Fibroblast of lung (primary cell): ENCODE data around the gene CPA5. TPM values are rescaled to one million over a fixed set of nuclear protein-coding genes. Genes with fewer than 3 reads are reported as not detected.

Source experiments
- DNase-seq, 2 donors: peaks; one replicate each; pipeline versions ENCODE4 v3.0.0 to v3.0.0-alpha.2; 2010; ENCODE audit warnings: low read depth in 2 of 2
- H2AFZ ChIP-seq: 2 replicates; pipeline ENCODE4 v1.5.1; 2012; ENCODE audit warnings: low read length, control low read depth, inconsistent platforms
- H3K27ac ChIP-seq: 2 replicates; pipeline ENCODE4 v1.5.1; 2011; ENCODE audit warnings: low read length, control low read depth; ENCODE audit not compliant: insufficient read depth
- H3K27me3 ChIP-seq: 2 replicates; pipeline ENCODE4 v1.5.1; 2011; ENCODE audit warnings: mild to moderate bottlenecking, low read length; ENCODE audit not compliant: control insufficient read depth, insufficient read depth
- H3K36me3 ChIP-seq: 2 replicates; pipeline ENCODE4 v1.5.1; 2011; ENCODE audit warnings: low read length; ENCODE audit not compliant: control insufficient read depth, insufficient read depth
- H3K4me1 ChIP-seq: 2 replicates; pipeline ENCODE4 v1.5.1; 2011; ENCODE audit warnings: low read length; ENCODE audit not compliant: control insufficient read depth, insufficient read depth; ENCODE audit errors: extremely low read depth
- H3K4me2 ChIP-seq: 2 replicates; pipeline ENCODE4 v1.5.1; 2011; ENCODE audit warnings: low read length, control low read depth; ENCODE audit not compliant: insufficient read depth; ENCODE audit errors: extremely low read depth
- H3K4me3 ChIP-seq, 4 experiments: fragments of 200-600 bp in 1 of 4; sonication (generic) in 1 of 4; replicated peaks in 1 of 4; 2 replicates each; pipeline ENCODE4 v1.5.1; 2011 to 2016; ENCODE audit warnings: low read length in 4 of 4, low read depth in 3 of 4, mild to moderate bottlenecking in 3 of 4, control low read depth in 2 of 4, inconsistent platforms in 1 of 4, mixed read lengths in 1 of 4; ENCODE audit not compliant: insufficient read depth in 1 of 4; ENCODE audit errors: control extremely low read depth in 1 of 4
- H3K79me2 ChIP-seq: 2 replicates; pipeline ENCODE4 v1.5.1; 2012; ENCODE audit warnings: mild to moderate bottlenecking, low read length, inconsistent platforms; ENCODE audit not compliant: control insufficient read depth, insufficient read depth
- H3K9ac ChIP-seq: 2 replicates; pipeline ENCODE4 v1.5.1; 2011; ENCODE audit warnings: mild to moderate bottlenecking, low read length, control low read depth; ENCODE audit not compliant: insufficient read depth
- H3K9me3 ChIP-seq: 2 replicates; pipeline ENCODE4 v1.5.1; 2012; ENCODE audit warnings: low read depth, low read length; ENCODE audit not compliant: control insufficient read depth, insufficient read depth
- H4K20me1 ChIP-seq: 2 replicates; pipeline ENCODE4 v1.5.1; 2011; ENCODE audit warnings: low read length; ENCODE audit not compliant: control insufficient read depth, insufficient read depth; ENCODE audit errors: extremely low read depth
- CTCF ChIP-seq, 2 donors: IDR thresholded peaks in 1 of 2; conservative IDR thresholded peaks in 1 of 2; 1 replicate in 1 of 2; 2 replicates in 1 of 2; pipeline ENCODE4 v1.5.1; 2011 to 2012; ENCODE audit warnings: low read length in 2 of 2, control low read depth in 1 of 2, inconsistent platforms in 1 of 2, low read depth in 1 of 2, mild to moderate bottlenecking in 1 of 2
- EZH2 ChIP-seq: IDR thresholded peaks from 2 replicates; pipeline ENCODE4 v1.5.1; 2012; ENCODE audit warnings: low read length, control low read depth, mild to moderate bottlenecking; ENCODE audit errors: missing control alignments
- polyA plus RNA-seq, 2 donors: library from polyadenylated mRNA; depleted of rRNA in 1 of 2; stranded (reverse) in 1 of 2; unstranded in 1 of 2; fragments of >200 nt; gene quantifications; 2 replicates each; pipeline ENCODE4 v1.2.1, GENCODE V29; 2011 to 2012; ENCODE audit warnings: missing spikeins in 1 of 2
- total RNA-seq: library from RNA; depleted of rRNA; stranded (reverse); fragments of >200 nt; gene quantifications from 2 replicates; pipeline ENCODE4 v1.2.1, GENCODE V29; 2014

CPA5 gene
- total and polyA plus RNA-seq, 2 donors (not counting 1 experiment from before 2014, with no cell fraction given) = not detected

GRCh38 chr7:130338233-130338632 lies 6.4 kb upstream of the CPA5 start:
- Histone ChIP-seq H3K36me3 (no peaks in the 10 kb centered on the region), H3K27ac (no peak overlapping the region), H4K20me1 (no peaks in the 10 kb centered on the region), H3K9me3 (no peaks in the 10 kb centered on the region), H3K27me3 (no peaks in the 10 kb centered on the region), H3K79me2 (no peaks in the 10 kb centered on the region), H3K4me3 (no peak overlapping the region), H2AFZ (no peak overlapping the region), H3K9ac (no peak overlapping the region), H3K4me2 (no peak overlapping the region), H3K4me1 (no peaks in the 10 kb centered on the region)
- TF ChIP-seq EZH2 = no peak
- DNase-seq = no peak

- Histone ChIP-seq H4K20me1 (no peaks in the 10 kb centered on the region), H3K9me3 (no peaks in the 10 kb centered on the region), H2AFZ (no peak overlapping the region), H3K36me3 (no peaks in the 10 kb centered on the region), H3K27ac (no peak overlapping the region), H3K27me3 (no peaks in the 10 kb centered on the region), H3K79me2 (no peaks in the 10 kb centered on the region), H3K4me3 (no peak overlapping the region), H3K4me2 (no peak overlapping the region), H3K4me1 (no peaks in the 10 kb centered on the region), H3K9ac (no peak overlapping the region)
- no peak for DNase-seq
- TF ChIP-seq EZH2 (no peak), CTCF (conservative IDR thresholded peaks at IDR 0.05 in 1 of 2, IDR thresholded peaks at IDR 0.05 in 1 of 2; ENCODE audit: low read depth in 1 of 2, low read length in 2 of 2) (no peak)
Measured at GRCh38 chr7:130341882-130342281, 2.7 kb upstream of the CPA5 start.

GRCh38 chr7:130342701-130343380 lies 1.8 kb upstream of the CPA5 start:
- Histone ChIP-seq H3K4me2 (no peak overlapping the region), H4K20me1 (no peaks in the 10 kb centered on the region), H3K4me3 (no peak overlapping the region), H3K36me3 (no peaks in the 10 kb centered on the region), H2AFZ (no peak overlapping the region), H3K4me1 (no peaks in the 10 kb centered on the region), H3K79me2 (no peaks in the 10 kb centered on the region), H3K27me3 (no peaks in the 10 kb centered on the region), H3K9me3 (no peaks in the 10 kb centered on the region), H3K27ac (no peak overlapping the region), H3K9ac (no peak overlapping the region)
- no peak for DNase-seq
- TF ChIP-seq EZH2 (no peak), CTCF (conservative IDR thresholded peaks at IDR 0.05 in 1 of 2, IDR thresholded peaks at IDR 0.05 in 1 of 2; ENCODE audit: low read depth in 1 of 2, low read length in 2 of 2) (no peak)
